ENCODE data around the gene TAMALIN. TPM values are rescaled to one million over a fixed set of nuclear protein-coding genes. Genes with fewer than 3 reads are reported as not detected.

TAMALIN gene
- polyA plus RNA-seq, 2 of the 4 experiments (the other 2 are of a cell fraction) = 0.30 to 0.35 TPM

- peak overlapping the region; percentile 71 for H3K4me3 ChIP-seq
- TF ChIP-seq RNF2 (IDR thresholded peaks at IDR 0.05; ENCODE audit: borderline replicate concordance, low read depth) = peak; percentile 81; the same call in 1 of the 2 replicates
- TF ChIP-seq RFX5 (IDR thresholded peaks at IDR 0.05) = no peak
- no peak for TF ChIP-seq ZC3H11A (IDR thresholded peaks at IDR 0.05)
- no peak for TF ChIP-seq EHF (CRISPR knock-in tag; IDR thresholded peaks at IDR 0.05)
- no peak for TF ChIP-seq MYC (IDR thresholded peaks at IDR 0.05; ENCODE audit: borderline replicate concordance, low read length)
- 0 out of 2 replicates have a peak, but pooled peaks have one; percentile 11 for TF ChIP-seq E2F6 (IDR thresholded peaks at IDR 0.05; ENCODE audit: borderline replicate concordance, low read depth)
- ATAC-seq = peak; percentile 60 to 76
- peak overlapping the region; percentile 88 for H3K4me2 ChIP-seq
- H3K4me1 ChIP-seq = peaks cover 32% of the 10 kb centered on the region
- 4% methylated on average over 13 of the region's 14 CpGs for WGBS (ENCODE audit: missing lambda C conversion rate)
- peak; percentile 83 to 86 for DNase-seq (ENCODE audit: low read depth in 1 of 2, low spot score in 1 of 2)
- CTCF ChIA-PET = interaction anchor here (0.7 to 41.8 kb wide), 20 partner anchors 8 to 882 kb away, joined by 3 to 1730 read pairs (median 4); partner anchors contain the start of genes ANKRD33, ATG101, KRT8 and NR4A1
- H3K27ac ChIP-seq = peak overlapping the region; percentile 83 to 93
- POLR2A ChIA-PET = interaction anchor here (0.8 to 2.1 kb wide), 6 partner anchors 10 to 47 kb away, joined by 3 to 16 read pairs (median 4); partner anchors contain the start of genes ATG101, NR4A1 and TAMALIN
- no peak for FAIRE-seq
- no peaks in the 10 kb centered on the region for H3K9me3 ChIP-seq
Observed at GRCh38 chr12:52022841-52023181, 16.1 kb downstream of the TAMALIN start.

- Histone ChIP-seq H3K4me1 (peaks cover 32% of the 10 kb centered on the region), H3K4me2 (peak overlapping the region; percentile 88), H3K27ac (peak overlapping the region; percentile 83 to 93), H3K9me3 (no peaks in the 10 kb centered on the region), H3K4me3 (peak overlapping the region; percentile 71)
- ChIA-PET POLR2A (interaction anchor here (0.9 to 2.1 kb wide), 7 partner anchors 9 to 46 kb away, joined by 3 to 16 read pairs (median 4); partner anchors contain the start of genes ATG101, NR4A1 and TAMALIN), CTCF (interaction anchor here (0.6 to 41.8 kb wide), 29 partner anchors 8 to 882 kb away, joined by 3 to 1730 read pairs (median 4); partner anchors contain the start of genes ANKRD33, ATG101, KRT8 and NR4A1)
- 2% methylated on average over 31 of the region's 70 CpGs for WGBS (ENCODE audit: missing lambda C conversion rate)
- TF ChIP-seq RAD21 (conservative IDR thresholded peaks at IDR 0.05 in 1 of 2, IDR thresholded peaks at IDR 0.05 in 1 of 2) (peak; percentile 88 to 95), HOXB13 (CRISPR knock-in tag; IDR thresholded peaks at IDR 0.05; ENCODE audit: low read depth) (no peak), EP300 (IDR thresholded peaks at IDR 0.05) (no peak), FOSB (CRISPR knock-in tag; IDR thresholded peaks at IDR 0.05) (no peak), HOXB5 (CRISPR knock-in tag; IDR thresholded peaks at IDR 0.05) (no peak), SMC3 (IDR thresholded peaks at IDR 0.05) (peak; percentile 90), TFCP2L1 (CRISPR knock-in tag; IDR thresholded peaks at IDR 0.05) (peak; percentile 59; the same call in 1 of the 2 replicates), ZSCAN20 (CRISPR knock-in tag; IDR thresholded peaks at IDR 0.05) (no peak), MYC (IDR thresholded peaks at IDR 0.05; ENCODE audit: borderline replicate concordance, low read length) (peak; percentile 60; the same call in 1 of the 2 replicates), E2F6 (IDR thresholded peaks at IDR 0.05; ENCODE audit: borderline replicate concordance, low read depth) (0 out of 2 replicates have a peak, but pooled peaks have one; percentile 27), ESRRA (IDR thresholded peaks at IDR 0.05; ENCODE audit: borderline replicate concordance, low read length) (0 out of 2 replicates have a peak, but pooled peaks have one; percentile 12), PHF8 (IDR thresholded peaks at IDR 0.05; ENCODE audit: borderline replicate concordance, low read depth) (peak; percentile 51), TP53 (CRISPR knock-in tag; IDR thresholded peaks at IDR 0.05) (no peak), ZFP36 (IDR thresholded peaks at IDR 0.05; ENCODE audit: borderline replicate concordance, partially characterized antibody) (peak; percentile 64), MAZ (IDR thresholded peaks at IDR 0.05; ENCODE audit: borderline replicate concordance, low read depth, low read length) (no peak), CEBPB (IDR thresholded peaks at IDR 0.05) (no peak), EHMT2 (IDR thresholded peaks at IDR 0.05; ENCODE audit: low read depth) (no peak), JUN (IDR thresholded peaks at IDR 0.05) (peak in 1 of 2 experiments; percentile 41; a peak in 3 of 5 replicates), CBX2 (IDR thresholded peaks at IDR 0.05; ENCODE audit: borderline replicate concordance, low read depth) (no peak), CTCF (IDR thresholded peaks at IDR 0.05) (peak; percentile 93), POLR2A (IDR thresholded peaks at IDR 0.05; ENCODE audit: low read length) (peak; percentile 37)
- ATAC-seq = peak; percentile 63 to 79
- DNase-seq (ENCODE audit: low read depth in 1 of 2, low spot score in 1 of 2) = peak; percentile 94 to 95
- no peak for FAIRE-seq
Observed at GRCh38 chr12:52023182-52023975, 16.6 kb downstream of the TAMALIN start.
